ENCODE measurements around the gene LRBA. TPM values are rescaled to one million over a fixed set of nuclear protein-coding genes. Genes with fewer than 3 reads are reported as not detected.
A peak's percentile ranks its signal among the peaks of the same experiment; 100 is the strongest.

Gene LRBA
- total and polyA plus RNA-seq, 9 of the 15 experiments (the other 6 are each of a cell fraction or from before 2014, with no cell fraction given) = 24.2 to 88.7 (median 59.7) TPM

GRCh38 chr4:151014521-151015458 lies at the start of gene LRBA (continued):
- TF ChIP-seq PRDM10 (IDR thresholded peaks at IDR 0.05; ENCODE audit: partially characterized antibody) (peak; percentile 87), ELK3 (CRISPR knock-in tag; IDR thresholded peaks at IDR 0.05) (no peak), FOXM1 (IDR thresholded peaks at IDR 0.05; ENCODE audit: low read depth) (no peak), FOXM1 (CRISPR knock-in tag; IDR thresholded peaks at IDR 0.05; ENCODE audit: low read depth) (no peak), HMGXB4 (CRISPR knock-in tag; IDR thresholded peaks at IDR 0.05) (0 out of 2 replicates have a peak, but pooled peaks have one; percentile 49), CREM (IDR thresholded peaks at IDR 0.05; ENCODE audit: low read depth) (peak; percentile 75), HIVEP1 (CRISPR knock-in tag; IDR thresholded peaks at IDR 0.05) (no peak), SMARCB1 (IDR thresholded peaks at IDR 0.05; ENCODE audit: insufficient read length, low read depth) (no peak), MXI1 (IDR thresholded peaks at IDR 0.05; ENCODE audit: low read depth, low read length) (no peak; the same call in 1 of the 2 replicates), ARID1B (IDR thresholded peaks at IDR 0.05) (no peak; the same call in 1 of the 2 replicates), CAMTA2 (CRISPR knock-in tag; conservative IDR thresholded peaks at IDR 0.05) (no peak), CTBP1 (IDR thresholded peaks at IDR 0.05; ENCODE audit: borderline replicate concordance) (0 out of 2 replicates have a peak, but pooled peaks have one; percentile 14), ZNF589 (CRISPR knock-in tag; IDR thresholded peaks at IDR 0.05; ENCODE audit: low read depth) (no peak), EP400 (IDR thresholded peaks at IDR 0.05) (peak; percentile 31), MBD2 (IDR thresholded peaks at IDR 0.05; ENCODE audit: borderline replicate concordance, low read depth) (peak; percentile 70; the same call in 1 of the 2 replicates), ARNT (IDR thresholded peaks at IDR 0.05) (peak in 1 of 2 experiments; percentile 43; a peak in 1 of 4 replicates), ZNF696 (CRISPR knock-in tag; conservative IDR thresholded peaks at IDR 0.05) (no peak), CEBPB (tag; IDR thresholded peaks at IDR 0.05) (no peak), SNIP1 (IDR thresholded peaks at IDR 0.05; ENCODE audit: low read depth) (no peak), HDAC2 (IDR thresholded peaks at IDR 0.05) (peak; percentile 39; the same call in 1 of the 2 replicates), FOXK2 (conservative IDR thresholded peaks at IDR 0.05 in 1 of 2, IDR thresholded peaks at IDR 0.05 in 1 of 2; ENCODE audit: low read depth in 2 of 2) (peak; percentile 26 to 53; a peak in 3 of 4 replicates)

Data from K562 (cell line).